Neural progenitor cell (in vitro differentiated cells): ENCODE results near the gene ZNF341. TPM values are rescaled to one million over a fixed set of nuclear protein-coding genes. Genes with fewer than 3 reads are reported as not detected.

Experiments used
- DNase-seq: peaks from one replicate; pipeline ENCODE4 v3.0.0-alpha.2; 2016; ENCODE audit warnings: low spot score
- H2AFZ ChIP-seq: fragments of 200-600 bp; sonication (generic); replicated peaks from 2 replicates; pipeline ENCODE4 v1.6.1; 2016; ENCODE audit warnings: antibody characterized with exemption
- H3F3A ChIP-seq: fragments of 200-600 bp; sonication (generic); 2 replicates; pipeline ENCODE4 v1.6.1; 2016; ENCODE audit warnings: antibody characterized with exemption, low read depth
- H3K27ac ChIP-seq: fragments of 200-600 bp; sonication (generic); 2 replicates; pipeline ENCODE4 v1.5.1; 2016; ENCODE audit warnings: mild to moderate bottlenecking
- H3K27me3 ChIP-seq: fragments of 200-600 bp; sonication (generic); 2 replicates; pipeline ENCODE4 v1.6.1; 2016; ENCODE audit warnings: mild to moderate bottlenecking, moderate library complexity
- H3K36me3 ChIP-seq: fragments of 200-600 bp; sonication (generic); 2 replicates; pipeline ENCODE4 v1.5.1; 2016
- H3K4me1 ChIP-seq: fragments of 200-600 bp; sonication (generic); 2 replicates; pipeline ENCODE4 v1.6.1; 2016; ENCODE audit warnings: mixed run types
- H3K4me2 ChIP-seq: fragments of 200-600 bp; sonication (generic); 2 replicates; pipeline ENCODE4 v1.6.1; 2016
- H3K4me3 ChIP-seq: fragments of 200-600 bp; sonication (generic); 2 replicates; pipeline ENCODE4 v1.5.1; 2016
- H3K79me2 ChIP-seq: fragments of 200-600 bp; sonication (generic); 2 replicates; pipeline ENCODE4 v1.6.1; 2016; ENCODE audit warnings: low read depth
- H3K9ac ChIP-seq: fragments of 200-600 bp; sonication (generic); 2 replicates; pipeline ENCODE4 v1.6.1; 2016
- H3K9me3 ChIP-seq: fragments of 200-600 bp; sonication (generic); 2 replicates; pipeline ENCODE4 v1.5.1; 2016; ENCODE audit warnings: low read depth
- H4K20me1 ChIP-seq: fragments of 200-600 bp; sonication (generic); 2 replicates; pipeline ENCODE4 v1.6.1; 2016; ENCODE audit warnings: low read depth
- H3K27ac Mint-ChIP-seq: 3 replicates; pipeline ENCODE4 v1.8.0; 2021; ENCODE audit warnings: mixed read lengths
- H3K27me3 Mint-ChIP-seq: 2 replicates; pipeline ENCODE4 v1.8.0; 2022; ENCODE audit warnings: low read depth, mild to moderate bottlenecking, inconsistent platforms, moderate library complexity, mixed read lengths; ENCODE audit not compliant: insufficient read depth
- H3K36me3 Mint-ChIP-seq: 3 replicates; pipeline ENCODE4 v1.8.0; 2021; ENCODE audit warnings: mixed read lengths
- H3K4me1 Mint-ChIP-seq: 3 replicates; pipeline ENCODE4 v1.8.0; 2021; ENCODE audit warnings: mixed read lengths
- H3K4me3 Mint-ChIP-seq: 3 replicates; pipeline ENCODE4 v1.8.0; 2021; ENCODE audit warnings: mild to moderate bottlenecking, moderate library complexity, mixed read lengths
- H3K9me3 Mint-ChIP-seq: 3 replicates; pipeline ENCODE4 v1.8.0; 2020; ENCODE audit warnings: mixed read lengths
- CTCF ChIP-seq: fragments of 200-600 bp; sonication (generic); IDR thresholded peaks from 2 replicates; pipeline ENCODE4 v1.5.1; 2017; ENCODE audit warnings: antibody characterized with exemption, mild to moderate bottlenecking
- EZH2 ChIP-seq: fragments of 200-600 bp; sonication (generic); IDR thresholded peaks from 2 replicates; pipeline ENCODE4 v1.6.1; 2017; ENCODE audit warnings: antibody characterized with exemption, mild to moderate bottlenecking, moderate library complexity
- EZH2phosphoT487 ChIP-seq: fragments of 200-600 bp; sonication (generic); IDR thresholded peaks from 2 replicates; pipeline ENCODE4 v1.6.1; 2017; ENCODE audit warnings: antibody characterized with exemption
- total RNA-seq: library from RNA; depleted of rRNA; stranded (reverse); fragments of >200 nt; gene quantifications from 2 replicates; pipeline ENCODE4 v1.2.3, GENCODE V29; 2015; ENCODE audit warnings: low replicate concordance

Gene ZNF341
- total RNA-seq, 1 donor from 2014 or later, result 0.82 TPM

DNA sequence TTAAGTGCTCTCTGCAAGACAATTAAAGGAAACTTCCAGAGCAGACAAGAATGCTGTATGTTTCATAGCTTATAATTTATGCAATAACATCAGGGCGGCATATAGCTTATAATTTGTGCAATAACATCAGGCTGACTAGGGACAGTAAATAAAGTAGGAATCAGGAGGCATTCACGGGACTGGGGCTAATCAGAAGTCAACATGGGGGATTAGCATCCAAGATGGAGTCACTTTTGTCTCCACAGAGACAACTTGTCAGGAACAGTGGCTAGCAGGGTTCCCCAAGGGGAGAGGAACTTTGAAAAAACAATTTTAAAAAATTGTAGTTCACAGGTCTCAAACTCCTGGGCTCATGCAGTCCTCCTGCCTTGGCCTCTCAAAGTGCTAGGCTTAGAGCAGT is 3.3 kb upstream of the ZNF341 start:
- no peaks in the 10 kb centered on the region for H3K9me3 ChIP-seq
- H4K20me1 ChIP-seq, result no peaks in the 10 kb centered on the region
- H3K4me1 ChIP-seq, result peaks cover 3% of the 10 kb centered on the region
- H3K4me3 Mint-ChIP-seq, result no peak overlapping the region
- H3K36me3 ChIP-seq, result no peaks in the 10 kb centered on the region
- H3K27ac ChIP-seq, result no peak overlapping the region
- no peak overlapping the region for H3K4me3 ChIP-seq
- no peak for DNase-seq
- H3K4me2 ChIP-seq, result no peak overlapping the region
- H3K27me3 Mint-ChIP-seq, result peaks cover 6% of the 10 kb centered on the region
- no peaks in the 10 kb centered on the region for H3K9me3 Mint-ChIP-seq
- H3K4me1 Mint-ChIP-seq, result peaks cover 9% of the 10 kb centered on the region
- H3K27me3 ChIP-seq, result no peaks in the 10 kb centered on the region
- no peaks in the 10 kb centered on the region for H3K36me3 Mint-ChIP-seq
- no peak overlapping the region for H2AFZ ChIP-seq
- no peaks in the 10 kb centered on the region for H3K79me2 ChIP-seq
- H3K9ac ChIP-seq, result no peak overlapping the region
- peaks cover 21% of the 10 kb centered on the region for H3F3A ChIP-seq
- H3K27ac Mint-ChIP-seq, result no peak overlapping the region
- TF ChIP-seq EZH2phosphoT487 (no peak), EZH2 (no peak), CTCF (no peak)

- H3K4me1 ChIP-seq, result peaks cover 9% of the 10 kb centered on the region
- peaks cover 28% of the 10 kb centered on the region for H3F3A ChIP-seq
- H3K4me3 ChIP-seq, result no peak overlapping the region
- no peaks in the 10 kb centered on the region for H3K79me2 ChIP-seq
- H4K20me1 ChIP-seq, result no peaks in the 10 kb centered on the region
- Mint-ChIP-seq H3K27me3 (peaks cover 8% of the 10 kb centered on the region), H3K36me3 (no peaks in the 10 kb centered on the region), H3K4me1 (peaks cover 16% of the 10 kb centered on the region), H3K27ac (no peak overlapping the region), H3K4me3 (no peak overlapping the region), H3K9me3 (no peaks in the 10 kb centered on the region)
- H2AFZ ChIP-seq, result no peak overlapping the region
- TF ChIP-seq EZH2phosphoT487 (no peak), CTCF (no peak), EZH2 (no peak)
- H3K27ac ChIP-seq, result no peak overlapping the region
- no peak overlapping the region for H3K4me2 ChIP-seq
- no peaks in the 10 kb centered on the region for H3K27me3 ChIP-seq
- H3K9me3 ChIP-seq, result no peaks in the 10 kb centered on the region
- H3K9ac ChIP-seq, result no peak overlapping the region
- no peaks in the 10 kb centered on the region for H3K36me3 ChIP-seq
- DNase-seq, result no peak
Observed at GRCh38 chr20:33729101-33729500, 2.7 kb upstream of the ZNF341 start.

GRCh38 chr20:33730946-33731692 is 677 bp upstream of the ZNF341 start:
- Mint-ChIP-seq H3K4me3 (peak overlapping the region; percentile 78), H3K4me1 (peaks cover 19% of the 10 kb centered on the region)
- H4K20me1 ChIP-seq, result no peaks in the 10 kb centered on the region

More at GRCh38 chr20:33730946-33731692, 677 bp upstream of the ZNF341 start:
- Histone ChIP-seq H3K4me1 (peaks cover 10% of the 10 kb centered on the region), H2AFZ (peak overlapping the region; percentile 96), H3K27ac (no peak overlapping the region), H3K4me3 (peak overlapping the region; percentile 35), H3K4me2 (peak overlapping the region; percentile 70), H3K9me3 (no peaks in the 10 kb centered on the region), H3K9ac (no peak overlapping the region), H3K79me2 (no peaks in the 10 kb centered on the region), H3K27me3 (no peaks in the 10 kb centered on the region), H3F3A (peaks cover 30% of the 10 kb centered on the region), H3K36me3 (no peaks in the 10 kb centered on the region)
- peak; percentile 12 for DNase-seq
- peaks cover 4% of the 10 kb centered on the region for H3K36me3 Mint-ChIP-seq
- H3K27me3 Mint-ChIP-seq, result peaks cover 8% of the 10 kb centered on the region
- H3K27ac Mint-ChIP-seq, result peak overlapping the region; percentile 78
- no peak for TF ChIP-seq CTCF
- TF ChIP-seq EZH2phosphoT487, result no peak
- TF ChIP-seq EZH2, result no peak
- H3K9me3 Mint-ChIP-seq, result peaks cover 7% of the 10 kb centered on the region
